ENCODE results near the gene CCT5.

CCT5 gene

DNA sequence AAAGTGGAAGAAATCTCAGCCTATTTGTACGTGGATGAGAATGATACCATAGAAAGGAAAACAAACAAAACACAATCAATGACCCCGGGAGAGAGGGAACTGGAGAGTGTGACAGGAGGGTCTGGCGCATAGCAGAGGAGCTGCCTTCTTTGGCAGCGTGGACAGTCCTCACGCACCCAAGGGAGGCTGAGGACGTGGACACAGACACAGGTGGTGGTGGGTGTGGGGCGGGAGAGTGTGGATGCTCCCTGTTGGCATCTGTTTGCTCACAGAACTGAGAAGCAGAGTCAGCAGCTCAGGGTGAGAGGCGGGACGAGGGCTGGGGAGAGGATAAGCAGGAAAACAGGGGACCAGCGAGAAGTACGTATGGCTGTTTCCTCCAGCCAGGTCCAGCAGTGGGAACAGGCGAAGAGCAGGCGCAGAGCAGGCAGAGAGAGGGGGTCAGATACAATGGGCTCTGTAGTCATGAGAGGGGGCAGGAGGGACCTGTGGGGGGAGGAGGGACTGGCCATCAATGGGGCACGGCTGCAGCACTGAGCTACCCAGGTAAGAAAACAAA lies 47.6 kb downstream of the CCT5 start:
- Histone ChIP-seq H3K9ac (ENCODE audit: low read depth, low read length, poor library complexity, severe bottlenecking) (no peak overlapping the region), H3K4me3 (ENCODE audit: low read length, poor library complexity, severe bottlenecking) (no peak overlapping the region), H2AFZ (ENCODE audit: low read length) (no peak overlapping the region), H3F3A (ENCODE audit: low read depth) (no peaks in the 10 kb centered on the region), H3K4me1 (ENCODE audit: insufficient read depth, low read length, poor library complexity, severe bottlenecking) (no peaks in the 10 kb centered on the region), H3K79me2 (ENCODE audit: insufficient read depth, low read length) (no peaks in the 10 kb centered on the region), H4K20me1 (ENCODE audit: insufficient read depth, low read length, poor library complexity, severe bottlenecking) (no peaks in the 10 kb centered on the region), H3K9me3 (ENCODE audit: insufficient read depth, low read depth, low read length) (no peaks in the 10 kb centered on the region), H3K9me2 (replicated peaks; ENCODE audit: low read depth, low read length) (no peaks in the 10 kb centered on the region), H3K4me2 (ENCODE audit: low read depth, low read length, poor library complexity, severe bottlenecking) (no peak overlapping the region), H3K36me3 (ENCODE audit: insufficient read depth, low read length) (no peaks in the 10 kb centered on the region), H3K27me3 (ENCODE audit: insufficient read depth, low read length, poor library complexity, severe bottlenecking) (no peaks in the 10 kb centered on the region)
- TF ChIP-seq, protein P1, sequence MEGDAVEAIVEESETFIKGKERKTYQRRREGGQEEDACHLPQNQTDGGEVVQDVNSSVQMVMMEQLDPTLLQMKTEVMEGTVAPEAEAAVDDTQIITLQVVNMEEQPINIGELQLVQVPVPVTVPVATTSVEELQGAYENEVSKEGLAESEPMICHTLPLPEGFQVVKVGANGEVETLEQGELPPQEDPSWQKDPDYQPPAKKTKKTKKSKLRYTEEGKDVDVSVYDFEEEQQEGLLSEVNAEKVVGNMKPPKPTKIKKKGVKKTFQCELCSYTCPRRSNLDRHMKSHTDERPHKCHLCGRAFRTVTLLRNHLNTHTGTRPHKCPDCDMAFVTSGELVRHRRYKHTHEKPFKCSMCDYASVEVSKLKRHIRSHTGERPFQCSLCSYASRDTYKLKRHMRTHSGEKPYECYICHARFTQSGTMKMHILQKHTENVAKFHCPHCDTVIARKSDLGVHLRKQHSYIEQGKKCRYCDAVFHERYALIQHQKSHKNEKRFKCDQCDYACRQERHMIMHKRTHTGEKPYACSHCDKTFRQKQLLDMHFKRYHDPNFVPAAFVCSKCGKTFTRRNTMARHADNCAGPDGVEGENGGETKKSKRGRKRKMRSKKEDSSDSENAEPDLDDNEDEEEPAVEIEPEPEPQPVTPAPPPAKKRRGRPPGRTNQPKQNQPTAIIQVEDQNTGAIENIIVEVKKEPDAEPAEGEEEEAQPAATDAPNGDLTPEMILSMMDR (conservative IDR thresholded peaks at IDR 0.05; ENCODE audit: low read length), result no peak
- no peak for TF ChIP-seq EZH2phosphoT487 (IDR thresholded peaks at IDR 0.05; ENCODE audit: borderline replicate concordance)

DNA sequence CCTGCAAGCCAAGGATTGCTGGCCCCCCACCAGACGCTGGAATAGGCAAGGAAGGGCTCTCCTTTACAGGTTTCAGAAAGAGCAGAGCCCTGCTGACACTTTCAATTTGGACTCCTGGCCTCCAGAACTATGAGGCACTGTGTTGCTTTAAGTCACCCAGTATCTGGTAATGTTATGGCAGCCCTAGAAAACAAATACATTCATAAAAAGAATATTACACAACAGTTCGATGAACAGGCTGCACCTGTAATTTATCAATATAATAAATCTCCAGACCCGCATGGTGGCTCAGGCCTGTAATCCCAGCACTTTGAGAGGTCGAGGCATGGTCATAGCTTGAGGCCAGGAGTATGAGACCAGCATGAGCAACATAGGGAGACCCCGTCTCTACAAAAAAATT lies 50.2 kb downstream of the CCT5 start:
- H3K4me3 ChIP-seq (ENCODE audit: low read length, poor library complexity, severe bottlenecking), result no peak overlapping the region
- no peaks in the 10 kb centered on the region for H3K79me2 ChIP-seq (ENCODE audit: insufficient read depth, low read length)
- no peaks in the 10 kb centered on the region for H3K9me3 ChIP-seq (ENCODE audit: insufficient read depth, low read depth, low read length)
- H3K27me3 ChIP-seq (ENCODE audit: insufficient read depth, low read length, poor library complexity, severe bottlenecking), result no peaks in the 10 kb centered on the region
- H4K20me1 ChIP-seq (ENCODE audit: insufficient read depth, low read length, poor library complexity, severe bottlenecking), result no peaks in the 10 kb centered on the region
- H3K9me2 ChIP-seq (replicated peaks; ENCODE audit: low read depth, low read length), result no peaks in the 10 kb centered on the region
- H3K36me3 ChIP-seq (ENCODE audit: insufficient read depth, low read length), result no peaks in the 10 kb centered on the region
- TF ChIP-seq, protein P1 (conservative IDR thresholded peaks at IDR 0.05; ENCODE audit: low read length), result no peak
- TF ChIP-seq EZH2phosphoT487 (IDR thresholded peaks at IDR 0.05; ENCODE audit: borderline replicate concordance), result no peak
- H3K9ac ChIP-seq (ENCODE audit: low read depth, low read length, poor library complexity, severe bottlenecking), result no peak overlapping the region
- H3K4me2 ChIP-seq (ENCODE audit: low read depth, low read length, poor library complexity, severe bottlenecking), result no peak overlapping the region
- H3K4me1 ChIP-seq (ENCODE audit: insufficient read depth, low read length, poor library complexity, severe bottlenecking), result no peaks in the 10 kb centered on the region
- H3F3A ChIP-seq (ENCODE audit: low read depth), result no peaks in the 10 kb centered on the region
- no peak overlapping the region for H2AFZ ChIP-seq (ENCODE audit: low read length)

DNA sequence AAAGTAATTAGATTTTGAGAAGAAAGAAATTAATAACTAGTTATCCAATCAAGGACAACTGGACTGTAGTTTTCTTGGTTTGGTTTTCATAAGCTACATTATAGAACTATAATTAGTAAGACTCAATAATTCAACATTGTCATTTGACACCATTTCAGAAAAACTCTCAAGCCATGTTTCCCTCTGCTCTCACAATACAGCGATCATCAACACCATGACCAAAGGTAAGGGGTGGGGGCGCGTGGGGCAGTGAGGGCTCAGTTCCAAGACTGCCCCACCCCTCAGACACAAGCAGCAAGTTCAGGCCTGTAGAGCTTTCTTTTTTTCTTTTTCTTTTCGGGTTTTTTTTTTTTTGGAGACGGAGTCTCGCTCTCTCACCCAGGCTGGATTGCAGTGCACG lies 51.2 kb downstream of the CCT5 start:
- no peak for TF ChIP-seq EZH2phosphoT487 (IDR thresholded peaks at IDR 0.05; ENCODE audit: borderline replicate concordance)
- TF ChIP-seq, protein P1 (conservative IDR thresholded peaks at IDR 0.05; ENCODE audit: low read length), result no peak
- H3K79me2 ChIP-seq (ENCODE audit: insufficient read depth, low read length), result no peaks in the 10 kb centered on the region
- no peak overlapping the region for H2AFZ ChIP-seq (ENCODE audit: low read length)
- no peaks in the 10 kb centered on the region for H3K9me2 ChIP-seq (replicated peaks; ENCODE audit: low read depth, low read length)
- no peaks in the 10 kb centered on the region for H4K20me1 ChIP-seq (ENCODE audit: insufficient read depth, low read length, poor library complexity, severe bottlenecking)
- H3K9ac ChIP-seq (ENCODE audit: low read depth, low read length, poor library complexity, severe bottlenecking), result no peak overlapping the region
- no peak overlapping the region for H3K4me3 ChIP-seq (ENCODE audit: low read length, poor library complexity, severe bottlenecking)
- H3K4me2 ChIP-seq (ENCODE audit: low read depth, low read length, poor library complexity, severe bottlenecking), result no peak overlapping the region
- H3K27me3 ChIP-seq (ENCODE audit: insufficient read depth, low read length, poor library complexity, severe bottlenecking), result no peaks in the 10 kb centered on the region
- no peaks in the 10 kb centered on the region for H3K9me3 ChIP-seq (ENCODE audit: insufficient read depth, low read depth, low read length)
- H3F3A ChIP-seq (ENCODE audit: low read depth), result no peaks in the 10 kb centered on the region
- H3K4me1 ChIP-seq (ENCODE audit: insufficient read depth, low read length, poor library complexity, severe bottlenecking), result no peaks in the 10 kb centered on the region
- H3K36me3 ChIP-seq (ENCODE audit: insufficient read depth, low read length), result no peaks in the 10 kb centered on the region
